Activated T-cell treated with anti-CD3 and anti-CD28 coated beads for 4 hours (primary cell): ENCODE results near the gene NDUFAF5.

Source experiments
- DNase-seq: peaks from one replicate; pipeline ENCODE4 v3.0.0-alpha.2; 2020

NDUFAF5 gene

GRCh38 chr20:13824459-13824858 is 39.6 kb downstream of the NDUFAF5 start:
- DNase-seq, result no peak

- DNase-seq, result no peak
Observed at GRCh38 chr20:13825465-13825864, 40.6 kb downstream of the NDUFAF5 start.

- no peak for DNase-seq
Observed at GRCh38 chr20:13831476-13831875, 46.6 kb downstream of the NDUFAF5 start.

DNA sequence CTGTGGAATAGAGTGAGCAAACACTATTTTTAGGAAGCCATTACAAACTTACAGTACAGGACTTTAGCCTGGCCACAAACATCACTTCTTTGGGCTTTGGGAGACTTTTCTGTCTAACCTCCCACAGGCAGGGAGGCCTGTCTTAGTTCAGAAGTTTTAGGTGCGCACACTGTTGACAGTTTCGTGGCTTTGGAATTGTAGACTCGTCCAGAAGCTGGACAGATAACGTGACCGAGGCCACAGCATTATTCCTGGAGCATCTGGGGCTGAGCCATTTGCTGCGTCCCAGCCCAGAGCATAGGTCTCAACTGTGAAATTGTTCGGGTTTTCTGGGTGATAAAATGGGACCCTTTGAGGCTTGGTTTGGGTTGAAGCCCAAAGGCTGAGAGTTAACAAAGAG is 53.8 kb downstream of the NDUFAF5 start:
- no peak for DNase-seq

DNA sequence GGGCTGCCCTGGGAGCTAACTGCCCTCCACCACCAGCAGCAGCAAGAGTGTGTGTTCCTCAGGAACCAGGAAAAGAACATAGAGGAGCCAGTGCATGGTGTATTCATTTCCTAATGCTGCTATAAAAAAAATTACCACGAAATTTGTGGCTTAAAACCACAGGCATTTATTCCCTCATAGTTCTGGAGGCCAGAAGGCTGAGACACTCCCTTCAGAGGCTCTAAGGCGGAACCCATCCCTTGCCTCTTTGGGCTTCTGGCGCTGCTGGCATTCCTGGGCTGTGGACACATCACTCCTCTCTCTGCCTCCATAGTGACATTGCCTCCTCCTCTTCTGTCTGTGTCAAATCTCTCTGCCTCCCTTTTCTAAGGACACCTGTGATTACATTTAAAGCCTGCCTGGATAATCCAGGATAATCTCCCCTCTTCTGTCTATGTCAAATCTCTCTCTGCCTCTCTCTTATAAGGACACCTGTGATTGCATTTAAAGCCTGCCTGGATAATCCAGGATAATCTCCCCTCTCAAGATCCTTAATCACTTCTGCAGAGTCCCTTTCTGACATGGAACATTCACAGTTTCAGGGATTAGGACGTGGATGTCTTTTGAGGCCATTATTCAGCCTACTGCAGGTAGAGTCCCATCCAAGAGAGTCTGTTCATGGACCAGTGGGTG is 54.7 kb downstream of the NDUFAF5 start:
- DNase-seq, result no peak

DNA sequence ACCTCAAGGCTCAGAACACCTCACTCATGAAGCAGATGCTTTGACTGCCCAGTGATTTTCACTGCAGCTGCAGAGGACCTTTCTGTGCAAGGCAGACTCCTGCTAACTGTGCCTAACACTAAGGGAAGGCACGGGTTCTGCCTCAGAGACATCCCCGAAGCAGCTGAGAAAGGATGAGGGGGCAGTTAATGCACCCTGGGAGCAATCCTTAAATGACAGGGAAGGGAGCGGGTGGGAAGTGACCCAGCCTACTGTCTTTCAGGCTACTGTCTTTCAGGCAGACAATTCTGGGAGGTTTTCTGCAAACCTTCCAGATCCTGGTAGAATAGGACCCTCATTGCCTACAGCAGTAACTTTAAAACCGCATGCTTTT is 55.3 kb downstream of the NDUFAF5 start:
- DNase-seq, result no peak

DNA sequence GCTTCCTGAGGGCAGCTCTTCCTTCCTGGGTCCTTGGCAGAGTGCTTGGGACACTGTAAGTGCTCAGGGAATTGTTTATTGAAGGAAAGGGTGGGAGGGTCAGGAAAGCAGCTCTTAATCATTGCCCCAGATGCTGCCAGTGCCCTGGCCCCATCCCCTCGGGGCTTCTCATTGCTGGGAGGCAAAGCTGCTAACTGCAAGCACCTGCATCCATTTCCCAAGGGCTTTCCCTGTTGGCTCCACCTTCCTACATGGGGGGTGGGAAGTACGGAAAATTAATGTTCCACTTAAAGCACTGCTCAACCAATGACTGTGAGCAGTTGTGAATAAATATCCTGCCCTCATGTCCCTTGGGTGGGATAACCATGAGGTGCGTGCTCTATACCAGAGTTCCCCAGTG is 56.4 kb downstream of the NDUFAF5 start:
- no peak for DNase-seq

DNA sequence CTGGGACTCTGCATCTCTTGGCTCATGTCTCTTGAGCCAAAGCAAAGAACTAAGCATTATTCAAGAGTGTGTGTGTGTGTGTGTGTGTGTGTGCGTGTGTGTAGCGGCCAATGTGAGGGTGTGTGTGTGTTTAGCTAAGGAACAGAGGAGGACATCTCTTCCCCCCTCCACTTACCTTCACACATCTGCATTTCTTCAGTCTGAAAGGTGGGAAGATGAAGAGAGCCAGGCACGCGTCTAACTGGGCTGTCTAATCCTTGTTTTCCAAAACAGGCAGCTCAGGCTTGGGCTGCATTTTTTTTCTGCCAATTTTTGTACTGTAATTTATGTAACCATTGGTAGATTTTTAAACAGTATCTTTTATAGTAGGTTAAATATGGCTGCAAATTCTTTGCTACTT is 59.5 kb downstream of the NDUFAF5 start:
- no peak for DNase-seq

DNA sequence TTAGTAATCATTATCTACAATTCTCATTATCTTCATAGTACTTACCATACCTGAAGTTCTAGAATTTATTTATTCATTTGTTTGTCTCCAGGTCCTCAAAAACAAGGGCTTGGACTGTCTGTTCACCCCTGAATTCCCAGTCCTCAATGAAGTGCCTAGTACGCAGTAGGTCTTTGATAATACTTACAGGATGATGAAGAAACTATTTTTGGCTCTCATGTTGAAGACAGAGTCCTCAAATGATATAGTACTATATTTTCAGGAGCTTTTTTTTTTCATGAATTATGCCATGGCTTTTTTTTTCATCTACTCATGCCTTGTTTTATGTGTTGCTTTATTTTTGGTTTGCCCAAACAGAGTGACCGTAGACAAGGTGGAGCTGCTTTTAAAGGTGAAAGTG is 66.5 kb downstream of the NDUFAF5 start:
- no peak for DNase-seq

- no peak for DNase-seq
Observed at GRCh38 chr20:13852306-13852705, 67.5 kb downstream of the NDUFAF5 start.

GRCh38 chr20:13855613-13856012 is 70.8 kb downstream of the NDUFAF5 start:
- no peak for DNase-seq

GRCh38 chr20:13856354-13856753 is 71.5 kb downstream of the NDUFAF5 start:
- no peak for DNase-seq

GRCh38 chr20:13857304-13857703 is 72.5 kb downstream of the NDUFAF5 start:
- no peak for DNase-seq

DNA sequence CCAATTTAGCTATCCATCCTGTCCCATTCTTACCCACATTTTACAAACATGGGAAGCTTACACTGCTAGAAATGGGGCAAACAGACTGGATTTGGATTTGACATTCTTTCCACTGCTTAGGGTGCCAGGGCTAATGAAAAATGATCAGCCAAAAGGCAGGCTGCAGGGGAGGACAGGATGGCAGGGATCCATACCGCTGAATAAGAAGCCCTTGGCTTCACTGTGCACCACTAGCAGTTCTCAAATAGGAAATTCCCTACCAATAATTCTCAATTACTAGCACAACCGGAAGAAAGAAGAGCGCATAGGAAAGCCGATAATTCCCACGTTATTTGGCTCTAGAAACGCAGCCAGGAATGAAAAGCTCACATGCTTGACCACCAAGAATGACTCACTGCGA is 73.1 kb downstream of the NDUFAF5 start:
- no peak for DNase-seq

GRCh38 chr20:13858439-13858838 is 73.6 kb downstream of the NDUFAF5 start:
- DNase-seq, result no peak

DNA sequence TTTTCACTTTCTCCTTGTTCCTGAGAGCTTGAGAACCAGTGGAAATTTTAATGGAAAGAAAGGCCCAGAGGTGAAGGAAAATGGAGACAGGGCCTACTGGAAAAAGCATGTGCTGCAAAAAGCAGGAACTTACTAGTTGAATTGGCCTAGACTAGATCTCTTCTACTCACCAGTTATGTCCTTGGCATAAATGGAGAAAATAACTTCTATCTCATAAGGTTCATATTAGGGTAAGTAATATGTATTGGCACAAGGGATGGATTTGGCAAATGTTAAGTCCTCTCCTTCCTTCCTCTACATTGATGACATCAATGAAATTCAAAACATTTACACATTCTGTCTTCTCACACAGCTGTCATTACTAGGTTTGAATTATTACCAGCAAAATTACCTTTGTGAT is 74.0 kb downstream of the NDUFAF5 start:
- DNase-seq, result no peak

DNA sequence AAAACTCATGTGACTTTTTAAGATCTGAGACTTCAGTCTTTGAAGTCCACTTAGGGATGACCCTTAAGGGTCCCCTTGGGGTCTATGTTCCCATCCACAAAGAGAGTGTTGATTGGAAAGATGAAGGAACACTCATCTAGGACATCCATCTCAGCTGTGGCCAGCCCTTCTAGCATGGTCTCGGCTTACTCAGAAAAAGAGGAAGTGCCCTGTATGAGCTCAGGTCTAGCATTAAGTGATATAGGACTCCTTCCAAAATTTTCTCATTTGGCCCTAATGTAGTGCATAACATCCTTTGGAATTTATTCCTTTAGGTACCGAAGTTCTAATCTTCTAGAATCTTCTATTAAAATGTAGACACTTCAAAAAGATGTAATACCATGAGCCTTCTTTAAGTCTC is 77.4 kb downstream of the NDUFAF5 start:
- no peak for DNase-seq

DNA sequence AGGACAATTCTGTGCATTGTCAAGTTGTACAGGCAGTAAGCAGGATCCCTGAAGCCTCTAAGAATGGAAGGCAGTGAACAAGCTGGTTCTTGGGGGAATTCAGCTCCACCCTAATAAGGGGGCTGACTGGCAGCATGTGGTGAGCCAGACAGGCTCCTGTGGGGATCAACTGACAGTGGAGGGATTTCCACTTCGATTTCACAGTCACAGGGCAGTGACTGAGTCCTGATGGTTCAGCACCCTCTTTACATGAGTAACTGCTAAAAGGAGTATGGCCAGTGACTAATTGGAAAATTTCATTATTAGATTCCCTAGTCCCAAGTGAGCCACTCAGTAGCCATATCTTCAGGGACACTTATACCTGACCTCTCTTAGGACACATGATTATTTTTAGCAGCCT is 78.4 kb downstream of the NDUFAF5 start:
- no peak for DNase-seq

- DNase-seq, result no peak
Observed at GRCh38 chr20:13865156-13865555, 80.3 kb downstream of the NDUFAF5 start.

- DNase-seq, result no peak
Observed at GRCh38 chr20:13865791-13866351, 81.0 kb downstream of the NDUFAF5 start.

- no peak for DNase-seq
Observed at GRCh38 chr20:13868331-13868730, 83.5 kb downstream of the NDUFAF5 start.

- no peak for DNase-seq
Observed at GRCh38 chr20:13870170-13870748, 85.4 kb downstream of the NDUFAF5 start.
